HCT116 (cell line): ENCODE measurements around the gene PTGDS. TPM values are rescaled to one million over a fixed set of nuclear protein-coding genes. Genes with fewer than 3 reads are reported as not detected.

Experiments used
- ATAC-seq: fragments of 200-7000 bp; cut with Tn5 transposase; 2 replicates; pipeline ENCODE4 v1.9.1; 2020; ENCODE audit warnings: mild to moderate bottlenecking, moderate library complexity
- BruUV-seq: library from RNA; stranded (reverse); fragments of 400-500 nt; replicated peaks from 2 replicates; lab custom pipeline; 2021; lab: Mats Ljungman, UMichigan
- CTCF ChIA-PET: fragments of 300-600 bp; sonication (Branson Sonifier 250); formaldehyde crosslinking; loops from one replicate; lab custom pipeline; 2021; ENCODE audit warnings: antibody characterized with exemption; lab: Charles Lee
- POLR2A ChIA-PET: fragments of 300-600, 350-600 bp; sonication (Branson Sonifier 250); formaldehyde crosslinking; loops from one replicate; lab custom pipeline; 2021; ENCODE audit warnings: antibody characterized with exemption; lab: Charles Lee
- RAD21 ChIA-PET, 2 experiments: fragments of 300-600 bp; sonication (Branson Sonifier 250); formaldehyde crosslinking; loops; one replicate each; lab custom pipeline; 2023; ENCODE audit warnings: low total read pairs in 2 of 2; ENCODE audit not compliant: uncharacterized antibody in 2 of 2, unreplicated experiment in 2 of 2, low non-redundant PET in 1 of 2; lab: Charles Lee
- DNase-seq: peaks from one replicate; pipeline ENCODE4 v3.0.0-alpha.2; 2010; ENCODE audit warnings: low read depth, low spot score
- H2AFZ ChIP-seq: fragments of 200-600 bp; shearing (Covaris generic), sonication (generic); 2 replicates; pipeline ENCODE4 v1.6.1; 2017; ENCODE audit warnings: low read depth, mixed run types, mixed read lengths, antibody characterized with exemption, low read length; ENCODE audit not compliant: poor library complexity, severe bottlenecking
- H3K27ac ChIP-seq: 2 replicates; pipeline ENCODE4 v1.5.1; 2012; ENCODE audit warnings: low read depth, low read length
- H3K27me3 ChIP-seq: fragments of 200-600 bp; sonication (generic); 2 replicates; pipeline ENCODE4 v1.6.1; 2016; ENCODE audit warnings: mixed run types, low read length, mixed read lengths; ENCODE audit not compliant: insufficient read depth
- H3K36me3 ChIP-seq, 2 experiments: fragments of 200-500 bp in 1 of 2; fragments of 200-600 bp in 1 of 2; sonication (Bioruptor generic) in 1 of 2; sonication (generic) in 1 of 2; 2 replicates each; pipeline versions ENCODE4 v1.5.1 to v1.6.1; 2014 to 2016; ENCODE audit warnings: low read length in 2 of 2, inconsistent platforms in 1 of 2, mixed read lengths in 1 of 2, mixed run types in 1 of 2; ENCODE audit not compliant: insufficient read depth in 2 of 2, control insufficient read depth in 1 of 2
- H3K4me1 ChIP-seq, 2 experiments: fragments of 200-600 bp in 1 of 2; sonication (generic) in 1 of 2; 2 replicates each; pipeline versions ENCODE4 v1.5.1 to v1.6.1; 2012 to 2017; ENCODE audit warnings: low read length in 2 of 2, inconsistent platforms in 1 of 2, mild to moderate bottlenecking in 1 of 2, mixed read lengths in 1 of 2, mixed run types in 1 of 2, moderate library complexity in 1 of 2; ENCODE audit not compliant: insufficient read depth in 2 of 2, control insufficient read depth in 1 of 2
- H3K4me2 ChIP-seq: fragments of 200-600 bp; sonication (generic); 2 replicates; pipeline ENCODE4 v1.6.1; 2017; ENCODE audit warnings: mixed run types, low read length, mixed read lengths
- H3K4me3 ChIP-seq, 2 experiments: fragments of 200-600 bp in 1 of 2; sonication (generic) in 1 of 2; replicated peaks in 1 of 2; 2 replicates each; pipeline ENCODE4 v1.5.1; 2011 to 2016; ENCODE audit warnings: low read length in 2 of 2, control low read depth in 1 of 2, low read depth in 1 of 2, mild to moderate bottlenecking in 1 of 2, mixed read lengths in 1 of 2, mixed run types in 1 of 2
- H3K79me2 ChIP-seq: fragments of 200-600 bp; sonication (generic); 2 replicates; pipeline ENCODE4 v1.6.1; 2017; ENCODE audit warnings: mild to moderate bottlenecking, mixed run types, low read length, moderate library complexity, mixed read lengths; ENCODE audit not compliant: insufficient read depth
- H3K9ac ChIP-seq: fragments of 200-600 bp; sonication (generic); 2 replicates; pipeline ENCODE4 v1.6.1; 2016; ENCODE audit warnings: low read length, mixed read lengths
- H3K9me2 ChIP-seq: fragments of 200-600 bp; sonication (generic), shearing (Covaris generic); 2 replicates; pipeline ENCODE4 v1.6.1; 2017; ENCODE audit warnings: mixed run types, mild to moderate bottlenecking, moderate library complexity; ENCODE audit not compliant: insufficient read depth
- H3K9me3 ChIP-seq, 2 experiments: fragments of 200-500 bp in 1 of 2; fragments of 200-600 bp in 1 of 2; sonication (Bioruptor generic) in 1 of 2; sonication (generic) in 1 of 2; 2 replicates each; pipeline ENCODE4 v1.6.1; 2014 to 2017; ENCODE audit warnings: low read length in 2 of 2, mixed read lengths in 2 of 2, inconsistent platforms in 1 of 2, low read depth in 1 of 2, mild to moderate bottlenecking in 1 of 2, mixed run types in 1 of 2, moderate library complexity in 1 of 2; ENCODE audit not compliant: control insufficient read depth in 1 of 2, insufficient read depth in 1 of 2
- H4K20me1 ChIP-seq: fragments of 200-600 bp; sonication (generic), shearing (Covaris generic); 2 replicates; pipeline ENCODE4 v1.6.1; 2017; ENCODE audit warnings: mixed run types, mild to moderate bottlenecking, moderate library complexity; ENCODE audit not compliant: insufficient read depth
- CEBPB ChIP-seq: IDR thresholded peaks from 2 replicates; pipeline ENCODE4 v1.6.1; 2012; ENCODE audit warnings: low read depth
- ELF1 ChIP-seq: IDR thresholded peaks from 2 replicates; pipeline ENCODE4 v1.6.1; 2012; ENCODE audit warnings: low read depth, borderline replicate concordance
- EZH2 ChIP-seq: fragments of 200-600 bp; sonication (generic); IDR thresholded peaks from 2 replicates; pipeline ENCODE4 v1.6.1; 2017; ENCODE audit warnings: antibody characterized with exemption, mixed run types
- FOSL1 ChIP-seq: IDR thresholded peaks from 2 replicates; pipeline ENCODE4 v1.6.1; 2012; ENCODE audit warnings: low read depth
- JUND ChIP-seq: IDR thresholded peaks from 2 replicates; pipeline ENCODE4 v1.6.1; 2012
- MAX ChIP-seq: IDR thresholded peaks from 2 replicates; pipeline ENCODE4 v1.6.1; 2012
- POLR2A ChIP-seq: IDR thresholded peaks from 2 replicates; pipeline ENCODE4 v1.7.0; 2011; ENCODE audit warnings: borderline replicate concordance; ENCODE audit not compliant: insufficient read depth, insufficient read length; ENCODE audit errors: extremely low read depth
- RAD21 ChIP-seq: IDR thresholded peaks from 2 replicates; pipeline ENCODE4 v1.6.1; 2012; ENCODE audit warnings: low read depth, mild to moderate bottlenecking
- SIN3A ChIP-seq: IDR thresholded peaks from 2 replicates; pipeline ENCODE4 v1.6.1; 2012; ENCODE audit warnings: low read depth
- SP1 ChIP-seq: IDR thresholded peaks from 2 replicates; pipeline ENCODE4 v1.6.1; 2012; ENCODE audit warnings: low read depth
- SRF ChIP-seq: IDR thresholded peaks from 2 replicates; pipeline ENCODE4 v1.6.1; 2012; ENCODE audit warnings: low read depth
- TCF7L2 ChIP-seq: IDR thresholded peaks from 2 replicates; pipeline ENCODE4 v1.7.0; 2011; ENCODE audit warnings: borderline replicate concordance, inconsistent platforms; ENCODE audit not compliant: insufficient read depth, insufficient read length; ENCODE audit errors: extremely low read depth
- ZNF274 ChIP-seq: fragments of 200-500 bp; sonication (Bioruptor generic); IDR thresholded peaks from 2 replicates; pipeline ENCODE4 v1.6.1; 2014; ENCODE audit warnings: mild to moderate bottlenecking, low read depth, low read length, inconsistent platforms
- intact Hi-C: fragments of 100-400 bp; cut with micrococcal nuclease; formaldehyde crosslinking; loops from 2 replicates; pipeline ENCODE4 v1.10.0; 2022
- total RNA-seq: library from RNA; stranded (reverse); gene quantifications from one replicate; pipeline ENCODE4 v1.2.1, GENCODE V29; 2021; ENCODE audit not compliant: unreplicated experiment
- TF ChIP-seq, protein P1 (sequence below): IDR thresholded peaks from 2 replicates; pipeline ENCODE4 v1.6.1; 2012; ENCODE audit warnings: low read depth

The PTGDS gene
- total RNA-seq, 1 experiment from 2014 or later = 3.1 TPM

DNA sequence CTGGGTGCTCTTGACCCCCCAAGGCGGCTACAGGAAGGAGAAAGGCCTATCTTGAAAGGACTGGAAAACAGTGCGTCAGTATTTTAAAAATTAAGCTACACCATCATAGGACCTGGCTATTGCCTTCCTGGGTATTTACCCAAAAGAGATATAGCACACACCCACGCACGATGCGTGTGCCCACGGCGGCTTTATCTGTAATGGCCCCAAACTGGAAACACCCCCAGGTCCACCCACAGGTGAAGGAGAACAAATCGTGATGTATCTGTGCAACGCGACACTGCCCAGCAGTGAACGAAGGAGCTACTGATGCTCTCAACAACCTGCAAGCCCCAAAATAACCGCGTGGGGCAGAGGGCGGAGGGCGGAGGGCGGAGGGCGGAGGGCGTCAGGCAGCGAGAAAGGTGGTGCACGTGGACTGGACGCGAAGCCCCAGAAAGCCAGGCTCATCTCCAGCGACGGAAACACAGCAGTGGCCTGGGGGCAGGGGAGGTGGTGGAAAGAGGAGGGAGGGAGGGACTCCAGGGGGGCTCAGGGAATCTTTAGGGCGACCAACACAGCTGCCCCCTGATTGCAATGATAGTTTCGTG lies 12.4 kb upstream of the PTGDS start:
- intact Hi-C loops = no loop called here

More for the DNA sequence above, 12.4 kb upstream of the PTGDS start:
- H3K79me2 ChIP-seq = no peaks in the 10 kb centered on the region
- RAD21 ChIA-PET = no interaction called here
- H2AFZ ChIP-seq = no peak overlapping the region
- POLR2A ChIA-PET = interaction anchor here (0.6 to 1.4 kb wide), 2 partner anchors 9 to 17 kb away, joined by 3 read pairs; no protein-coding TSS in a partner anchor
- DNase-seq (no peak), ATAC-seq (0 out of 2 replicates have a peak, but pooled peaks have one; percentile 5)
- CTCF ChIA-PET = interaction anchor here (1.0 to 2.0 kb wide), 4 partner anchors 11 to 64 kb away, joined by 3 to 5 read pairs (median 4); no protein-coding TSS in a partner anchor
- peak overlapping the region; percentile 49 for H3K9ac ChIP-seq
- TF ChIP-seq POLR2A = no peak
- no peak for TF ChIP-seq ELF1
- no peak for TF ChIP-seq SRF
- TF ChIP-seq SP1 = no peak
- TF ChIP-seq EZH2 = no peak
- no peak for TF ChIP-seq RAD21
- no peak for TF ChIP-seq TCF7L2
- TF ChIP-seq ZNF274 = no peak
- TF ChIP-seq, protein P1, sequence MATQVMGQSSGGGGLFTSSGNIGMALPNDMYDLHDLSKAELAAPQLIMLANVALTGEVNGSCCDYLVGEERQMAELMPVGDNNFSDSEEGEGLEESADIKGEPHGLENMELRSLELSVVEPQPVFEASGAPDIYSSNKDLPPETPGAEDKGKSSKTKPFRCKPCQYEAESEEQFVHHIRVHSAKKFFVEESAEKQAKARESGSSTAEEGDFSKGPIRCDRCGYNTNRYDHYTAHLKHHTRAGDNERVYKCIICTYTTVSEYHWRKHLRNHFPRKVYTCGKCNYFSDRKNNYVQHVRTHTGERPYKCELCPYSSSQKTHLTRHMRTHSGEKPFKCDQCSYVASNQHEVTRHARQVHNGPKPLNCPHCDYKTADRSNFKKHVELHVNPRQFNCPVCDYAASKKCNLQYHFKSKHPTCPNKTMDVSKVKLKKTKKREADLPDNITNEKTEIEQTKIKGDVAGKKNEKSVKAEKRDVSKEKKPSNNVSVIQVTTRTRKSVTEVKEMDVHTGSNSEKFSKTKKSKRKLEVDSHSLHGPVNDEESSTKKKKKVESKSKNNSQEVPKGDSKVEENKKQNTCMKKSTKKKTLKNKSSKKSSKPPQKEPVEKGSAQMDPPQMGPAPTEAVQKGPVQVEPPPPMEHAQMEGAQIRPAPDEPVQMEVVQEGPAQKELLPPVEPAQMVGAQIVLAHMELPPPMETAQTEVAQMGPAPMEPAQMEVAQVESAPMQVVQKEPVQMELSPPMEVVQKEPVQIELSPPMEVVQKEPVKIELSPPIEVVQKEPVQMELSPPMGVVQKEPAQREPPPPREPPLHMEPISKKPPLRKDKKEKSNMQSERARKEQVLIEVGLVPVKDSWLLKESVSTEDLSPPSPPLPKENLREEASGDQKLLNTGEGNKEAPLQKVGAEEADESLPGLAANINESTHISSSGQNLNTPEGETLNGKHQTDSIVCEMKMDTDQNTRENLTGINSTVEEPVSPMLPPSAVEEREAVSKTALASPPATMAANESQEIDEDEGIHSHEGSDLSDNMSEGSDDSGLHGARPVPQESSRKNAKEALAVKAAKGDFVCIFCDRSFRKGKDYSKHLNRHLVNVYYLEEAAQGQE = no peak
- no peak for TF ChIP-seq FOSL1
- no peak for TF ChIP-seq MAX
- no peak for TF ChIP-seq JUND
- TF ChIP-seq CEBPB = no peak
- TF ChIP-seq SIN3A = no peak
- peak overlapping the region; percentile 88 for H3K4me2 ChIP-seq
- peaks cover 11 to 28% of the 10 kb centered on the region in 2 experiments for H3K4me1 ChIP-seq
- no TSS peak for BruUV-seq
- no peaks in the 10 kb centered on the region for H3K27me3 ChIP-seq
- no peaks in the 10 kb centered on the region for H3K9me3 ChIP-seq
- no peaks in the 10 kb centered on the region for H4K20me1 ChIP-seq
- H3K4me3 ChIP-seq = peak overlapping the region; percentile 22 to 45
- H3K9me2 ChIP-seq = no peaks in the 10 kb centered on the region
- no peaks in the 10 kb centered on the region for H3K36me3 ChIP-seq
- peak overlapping the region; percentile 63; the same call in 1 of the 2 replicates for H3K27ac ChIP-seq
